ENCODE measurements around the gene TMEM186. TPM values are rescaled to one million over a fixed set of nuclear protein-coding genes. Genes with fewer than 3 reads are reported as not detected.
A peak's percentile ranks its signal among the peaks of the same experiment; 100 is the strongest.

The TMEM186 gene
- total RNA-seq, 4 donors from 2014 or later: 7.5 to 11.2 (median 10.8) TPM

DNA sequence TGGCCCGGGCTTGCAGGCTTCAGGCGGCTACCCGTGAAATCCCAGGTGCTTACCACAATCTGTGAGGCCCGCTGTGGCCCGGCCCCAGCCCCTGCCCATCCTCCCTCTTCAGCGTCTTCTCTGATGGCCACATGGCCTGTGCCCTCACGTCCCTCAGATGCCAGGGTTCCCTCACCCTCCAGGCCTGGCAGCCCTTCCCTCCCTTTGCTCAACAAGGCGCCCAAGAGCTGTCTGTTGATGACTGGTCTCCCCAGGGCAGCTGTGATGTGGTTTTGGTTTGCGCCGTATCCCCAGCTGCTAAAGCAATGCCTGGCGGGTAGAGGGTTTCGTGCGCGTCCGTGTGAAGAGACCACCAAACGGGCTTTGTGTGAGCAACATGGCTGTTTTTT lies 35.3 kb upstream of the TMEM186 start:
- DNase-seq (ENCODE audit: low spot score in 2 of 2): peak in 1 of 2 donors; percentile 81
- 80 to 82% methylated on average over 16 of the region's 16 CpGs for WGBS, 2 donors
- intact Hi-C loops (cut with DNase I; ENCODE audit: low total_unique reads): no loop called here
- H3K4me3 ChIP-seq (ENCODE audit: low read depth, poor library complexity, severe bottlenecking): no peak overlapping the region
- TF ChIP-seq, protein P1, sequence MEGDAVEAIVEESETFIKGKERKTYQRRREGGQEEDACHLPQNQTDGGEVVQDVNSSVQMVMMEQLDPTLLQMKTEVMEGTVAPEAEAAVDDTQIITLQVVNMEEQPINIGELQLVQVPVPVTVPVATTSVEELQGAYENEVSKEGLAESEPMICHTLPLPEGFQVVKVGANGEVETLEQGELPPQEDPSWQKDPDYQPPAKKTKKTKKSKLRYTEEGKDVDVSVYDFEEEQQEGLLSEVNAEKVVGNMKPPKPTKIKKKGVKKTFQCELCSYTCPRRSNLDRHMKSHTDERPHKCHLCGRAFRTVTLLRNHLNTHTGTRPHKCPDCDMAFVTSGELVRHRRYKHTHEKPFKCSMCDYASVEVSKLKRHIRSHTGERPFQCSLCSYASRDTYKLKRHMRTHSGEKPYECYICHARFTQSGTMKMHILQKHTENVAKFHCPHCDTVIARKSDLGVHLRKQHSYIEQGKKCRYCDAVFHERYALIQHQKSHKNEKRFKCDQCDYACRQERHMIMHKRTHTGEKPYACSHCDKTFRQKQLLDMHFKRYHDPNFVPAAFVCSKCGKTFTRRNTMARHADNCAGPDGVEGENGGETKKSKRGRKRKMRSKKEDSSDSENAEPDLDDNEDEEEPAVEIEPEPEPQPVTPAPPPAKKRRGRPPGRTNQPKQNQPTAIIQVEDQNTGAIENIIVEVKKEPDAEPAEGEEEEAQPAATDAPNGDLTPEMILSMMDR (IDR thresholded peaks at IDR 0.05): no peak
- no peak for TF ChIP-seq POLR2A (IDR thresholded peaks at IDR 0.05)

DNA sequence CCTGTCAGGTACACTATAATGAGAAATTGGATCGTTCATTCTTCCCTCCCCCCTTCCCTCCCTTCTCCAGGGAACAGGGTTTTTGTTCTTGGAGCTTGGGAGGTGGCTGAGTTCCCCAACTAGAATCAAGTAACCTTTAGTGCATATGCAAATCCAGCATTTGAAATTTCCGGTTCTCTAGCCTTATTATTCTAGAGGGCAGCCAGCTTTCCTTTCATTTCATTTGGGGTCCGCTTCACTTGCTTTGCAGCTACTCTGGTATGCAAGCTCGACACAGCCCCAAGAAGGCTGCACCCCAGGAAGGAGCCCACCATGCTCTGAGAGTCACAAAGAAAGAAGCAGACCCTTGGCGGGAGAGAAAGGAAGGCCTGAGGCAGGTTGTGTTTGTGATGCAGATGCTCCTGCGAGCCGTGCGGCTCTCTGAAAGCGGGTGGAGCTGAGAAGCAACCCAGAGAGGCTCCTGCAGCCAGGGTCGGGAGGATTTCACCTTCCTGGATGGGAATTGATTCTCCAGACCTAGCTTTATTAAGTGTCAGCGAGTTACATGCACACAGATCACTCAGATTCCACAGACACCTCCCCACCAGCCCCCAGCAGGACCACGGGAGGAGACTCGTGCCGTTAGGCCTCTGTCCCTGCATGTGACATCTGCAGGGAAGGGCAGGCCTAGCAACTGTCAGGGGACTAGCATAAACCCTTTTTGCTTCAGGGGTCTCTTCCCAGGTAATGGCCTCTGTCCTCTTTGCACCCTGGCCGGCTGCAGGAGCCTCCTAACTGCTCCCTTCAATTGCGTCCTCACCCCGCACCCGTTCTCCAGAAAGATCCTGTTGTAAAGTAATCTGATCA lies 34.7 kb upstream of the TMEM186 start:
- H3K4me3 ChIP-seq (ENCODE audit: low read depth, poor library complexity, severe bottlenecking): no peak overlapping the region
- peak in 1 of 2 donors; percentile 21 for DNase-seq (ENCODE audit: low spot score in 2 of 2)
- TF ChIP-seq, protein P1 (IDR thresholded peaks at IDR 0.05): no peak
- no peak for TF ChIP-seq POLR2A (IDR thresholded peaks at IDR 0.05)
- WGBS, 2 donors: 86 to 88% methylated on average over 18 of the region's 18 CpGs
- intact Hi-C loops (cut with DNase I; ENCODE audit: low total_unique reads): no loop called here

DNA sequence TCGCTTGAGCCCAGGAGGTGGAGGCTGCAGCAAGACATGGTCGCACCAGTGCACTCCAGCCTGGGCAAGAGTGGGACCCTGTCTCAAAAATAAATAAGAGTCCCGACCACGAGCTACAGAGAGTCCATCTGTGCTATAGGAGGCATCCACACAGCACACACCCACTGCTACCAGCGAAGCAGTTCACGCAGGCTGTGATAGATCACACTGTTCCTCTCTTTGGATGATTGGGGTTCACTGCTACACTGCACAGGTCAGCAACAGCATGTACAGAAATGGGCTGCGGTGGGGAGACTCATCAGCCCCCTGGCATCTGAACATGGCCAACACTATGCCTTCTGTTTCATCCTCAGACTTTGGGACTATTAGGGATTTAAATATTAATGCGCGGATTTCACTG lies 34.0 kb upstream of the TMEM186 start:
- DNase-seq (ENCODE audit: low spot score in 2 of 2): peak in 1 of 2 donors; percentile 32
- no peak overlapping the region for H3K4me3 ChIP-seq (ENCODE audit: low read depth, poor library complexity, severe bottlenecking)
- intact Hi-C loops (cut with DNase I; ENCODE audit: low total_unique reads): no loop called here
- WGBS, 2 donors: 86 to 93% methylated on average over 9 of the region's 9 CpGs
- TF ChIP-seq, protein P1 (IDR thresholded peaks at IDR 0.05): no peak
- TF ChIP-seq POLR2A (IDR thresholded peaks at IDR 0.05): no peak

DNA sequence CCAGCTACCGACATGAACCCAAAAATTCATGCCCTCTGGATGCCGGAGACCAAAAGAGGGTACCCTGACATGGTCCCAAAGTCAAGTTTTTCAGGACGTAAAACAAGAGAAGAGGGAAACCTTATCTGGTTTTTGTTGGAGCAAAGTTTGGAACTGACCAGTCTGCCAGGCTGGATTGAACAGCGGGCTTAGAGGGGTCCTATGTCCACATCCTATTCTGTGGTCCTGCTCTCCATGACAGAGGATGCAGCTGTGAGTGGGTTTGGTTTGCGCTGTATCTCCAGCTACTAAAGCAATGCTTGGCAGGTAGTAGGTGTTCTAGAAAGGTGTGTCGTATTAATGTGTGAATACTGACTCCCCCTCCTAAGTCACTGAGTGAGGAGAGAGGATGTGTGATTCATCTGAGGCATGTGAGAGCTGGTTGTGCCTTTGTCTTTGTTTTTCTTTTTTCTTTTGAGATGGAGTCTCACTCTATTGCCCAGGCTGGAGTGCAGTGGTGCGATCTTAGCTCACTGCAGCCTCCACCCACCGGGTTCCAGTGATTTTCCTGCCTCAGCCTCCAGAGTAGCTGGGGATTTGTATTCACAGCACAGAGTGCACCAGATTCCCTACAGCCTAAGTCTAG lies 31.2 kb upstream of the TMEM186 start:
- H3K4me3 ChIP-seq (ENCODE audit: low read depth, poor library complexity, severe bottlenecking): no peak overlapping the region
- 93 to 96% methylated on average over 8 of the region's 8 CpGs for WGBS, 2 donors
- TF ChIP-seq POLR2A (IDR thresholded peaks at IDR 0.05): no peak
- TF ChIP-seq, protein P1 (IDR thresholded peaks at IDR 0.05): no peak
- intact Hi-C loops (cut with DNase I; ENCODE audit: low total_unique reads): no loop called here
- DNase-seq (ENCODE audit: low spot score in 2 of 2): peak in 1 of 2 donors; percentile 36

DNA sequence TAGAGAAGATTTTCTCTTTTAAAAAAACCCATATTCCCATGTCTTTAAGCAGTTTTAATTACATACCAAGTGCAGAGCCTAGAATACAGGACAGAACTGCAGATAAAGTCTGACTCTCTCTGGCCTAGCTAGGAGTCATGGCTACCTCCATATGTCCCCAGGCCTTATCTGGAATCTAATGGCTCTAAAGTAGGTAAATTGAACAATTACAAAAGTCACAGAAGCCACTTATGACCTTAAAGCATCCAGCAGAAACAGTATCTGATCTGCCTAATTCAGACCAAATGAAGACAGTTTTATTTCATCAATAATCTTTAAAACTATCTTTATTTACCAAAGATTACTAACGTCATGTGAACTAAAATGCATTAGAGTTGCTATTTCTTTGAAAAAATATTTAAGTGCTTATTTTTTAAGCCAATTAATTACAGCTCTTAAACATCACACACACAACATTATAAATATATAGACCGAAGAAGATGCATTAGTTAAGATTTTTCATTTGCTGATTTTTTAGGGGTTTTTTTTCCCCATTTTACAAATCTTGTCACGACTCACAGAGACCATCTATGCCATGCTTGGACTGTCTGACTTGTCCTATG lies 28.9 kb upstream of the TMEM186 start:
- DNase-seq (ENCODE audit: low spot score in 2 of 2): no peak
- TF ChIP-seq, protein P1 (IDR thresholded peaks at IDR 0.05): no peak
- intact Hi-C loops (cut with DNase I; ENCODE audit: low total_unique reads): no loop called here
- WGBS, 2 donors: 75 to 76% methylated on average over 3 of the region's 3 CpGs
- H3K4me3 ChIP-seq (ENCODE audit: low read depth, poor library complexity, severe bottlenecking): no peak overlapping the region

Data from lower leg skin (tissue), 4 donors.